Embryonic facial prominence (tissue), 1 donor: ENCODE data around the gene ZSCAN5C.
"Not testable (repeated sequence)": the region's sequence is repeated elsewhere in the genome, so short reads cannot be mapped to it uniquely, and the experiment has no call there.

Experiments
- DNase-seq: peaks from one replicate; pipeline ENCODE4 v3.0.0-alpha.2; 2016; ENCODE audit errors: extremely low spot score

The ZSCAN5C gene

GRCh38 chr19:56193981-56194640 is 8.0 kb upstream of the ZSCAN5C start:
- no peak for DNase-seq

GRCh38 chr19:56197646-56198045 is 4.4 kb upstream of the ZSCAN5C start, which contains the start of gene ZSCAN5B:
Gene ZSCAN5B, minus strand, starts transcription at chr19:56197783. Its CDS starts 4,731 bp downstream, at chr19:56193052.
- not testable (repeated sequence) for DNase-seq

- DNase-seq: no peak
These were observed 2.4 kb upstream of the ZSCAN5C start for GRCh38 chr19:56199687-56200086.

- DNase-seq: not testable (repeated sequence)
These were observed 5.5 kb downstream of the ZSCAN5C start for GRCh38 chr19:56207581-56207980.

GRCh38 chr19:56209091-56209490 is 7.0 kb downstream of the ZSCAN5C start:
- DNase-seq: no peak

GRCh38 chr19:56210036-56210435 is 8.0 kb downstream of the ZSCAN5C start:
- not testable (repeated sequence) for DNase-seq

- no peak for DNase-seq
These were observed 9.6 kb downstream of the ZSCAN5C start for GRCh38 chr19:56211718-56212117.

- DNase-seq: no peak
These were observed 15.2 kb downstream of the ZSCAN5C start for GRCh38 chr19:56217039-56217949.

- DNase-seq: no peak
These were observed 16.9 kb downstream of the ZSCAN5C start for GRCh38 chr19:56218961-56219360.

GRCh38 chr19:56221442-56221841 is 19.4 kb downstream of the ZSCAN5C start:
- not testable (repeated sequence) for DNase-seq

- DNase-seq: no peak
These were observed 19.8 kb downstream of the ZSCAN5C start for GRCh38 chr19:56221851-56222250.

- DNase-seq: no peak
These were observed 20.8 kb downstream of the ZSCAN5C start for GRCh38 chr19:56222901-56223300.

GRCh38 chr19:56223481-56223880 is 21.4 kb downstream of the ZSCAN5C start:
- no peak for DNase-seq

- DNase-seq: no peak
These were observed 43.2 kb downstream of the ZSCAN5C start for GRCh38 chr19:56245121-56245740.

- DNase-seq: not testable (repeated sequence)
These were observed 43.7 kb downstream of the ZSCAN5C start for GRCh38 chr19:56245764-56246163.

GRCh38 chr19:56248736-56249338 is 46.8 kb downstream of the ZSCAN5C start:
- DNase-seq: not testable (repeated sequence)

GRCh38 chr19:56252699-56253422 is 50.8 kb downstream of the ZSCAN5C start:
- DNase-seq: no peak

- no peak for DNase-seq
These were observed 51.7 kb downstream of the ZSCAN5C start for GRCh38 chr19:56253737-56254136.

- DNase-seq: no peak
These were observed 56.2 kb downstream of the ZSCAN5C start for GRCh38 chr19:56258272-56258671.
